IPS-11a (cell line): ENCODE measurements around the gene SRD5A1.

ENCODE experiments used
- H3K4me3 ChIP-seq: one replicate; pipeline ENCODE4 v1.5.1; 2013; ENCODE audit warnings: low read depth, low read length, control low read depth

Gene SRD5A1

GRCh38 chr5:6681682-6682081 is 48.4 kb downstream of the SRD5A1 start:
- no peak overlapping the region for H3K4me3 ChIP-seq

GRCh38 chr5:6682239-6682638 is 49.0 kb downstream of the SRD5A1 start:
- H3K4me3 ChIP-seq = no peak overlapping the region

- H3K4me3 ChIP-seq = no peak overlapping the region
These were observed 50.0 kb downstream of the SRD5A1 start for GRCh38 chr5:6683241-6683640.

- no peak overlapping the region for H3K4me3 ChIP-seq
These were observed 50.8 kb downstream of the SRD5A1 start for GRCh38 chr5:6684075-6684474.

GRCh38 chr5:6686501-6686900 is 53.3 kb downstream of the SRD5A1 start:
- H3K4me3 ChIP-seq = no peak overlapping the region

GRCh38 chr5:6686915-6687409 is 53.7 kb downstream of the SRD5A1 start:
- peak overlapping the region; percentile 52 for H3K4me3 ChIP-seq

GRCh38 chr5:6687505-6687904 is 54.3 kb downstream of the SRD5A1 start:
- H3K4me3 ChIP-seq = no peak overlapping the region

- H3K4me3 ChIP-seq = no peak overlapping the region
These were observed 59.7 kb downstream of the SRD5A1 start for GRCh38 chr5:6692906-6693305.

GRCh38 chr5:6698696-6699095 is 65.5 kb downstream of the SRD5A1 start:
- H3K4me3 ChIP-seq = no peak overlapping the region

GRCh38 chr5:6699357-6699756 is 66.1 kb downstream of the SRD5A1 start:
- H3K4me3 ChIP-seq = no peak overlapping the region

- no peak overlapping the region for H3K4me3 ChIP-seq
These were observed 66.9 kb downstream of the SRD5A1 start for GRCh38 chr5:6700074-6700684.

- no peak overlapping the region for H3K4me3 ChIP-seq
These were observed 67.6 kb downstream of the SRD5A1 start for GRCh38 chr5:6700685-6701355.

GRCh38 chr5:6701491-6701890 is 68.3 kb downstream of the SRD5A1 start:
- H3K4me3 ChIP-seq = no peak overlapping the region

GRCh38 chr5:6702633-6703032 is 69.4 kb downstream of the SRD5A1 start:
- H3K4me3 ChIP-seq = no peak overlapping the region

- no peak overlapping the region for H3K4me3 ChIP-seq
These were observed 70.6 kb downstream of the SRD5A1 start for GRCh38 chr5:6703806-6704205.

- H3K4me3 ChIP-seq = no peak overlapping the region
These were observed 71.2 kb downstream of the SRD5A1 start for GRCh38 chr5:6704361-6704851.

- H3K4me3 ChIP-seq = no peak overlapping the region
These were observed 71.8 kb downstream of the SRD5A1 start for GRCh38 chr5:6705088-6705487.

- no peak overlapping the region for H3K4me3 ChIP-seq
These were observed 72.7 kb downstream of the SRD5A1 start for GRCh38 chr5:6705959-6706358.

- H3K4me3 ChIP-seq = no peak overlapping the region
These were observed 74.6 kb downstream of the SRD5A1 start for GRCh38 chr5:6707852-6708251.

- H3K4me3 ChIP-seq = no peak overlapping the region
These were observed 75.6 kb downstream of the SRD5A1 start for GRCh38 chr5:6708814-6709213.

- H3K4me3 ChIP-seq = no peak overlapping the region
These were observed 76.8 kb downstream of the SRD5A1 start for GRCh38 chr5:6710070-6710469.

- H3K4me3 ChIP-seq = no peak overlapping the region
These were observed 77.5 kb downstream of the SRD5A1 start for GRCh38 chr5:6710551-6711318.
